DND-41 (cell line): ENCODE results near the gene SCYGR4.

Experiments used
- CTCF ChIP-seq: IDR thresholded peaks from 2 replicates; pipeline ENCODE4 v1.5.1; 2012; ENCODE audit warnings: borderline replicate concordance, low read length, moderate library complexity, mild to moderate bottlenecking; ENCODE audit not compliant: poor library complexity, severe bottlenecking; ENCODE audit errors: extremely low read depth
- EZH2 ChIP-seq: IDR thresholded peaks from 3 replicates; pipeline ENCODE4 v1.6.1; 2012; ENCODE audit warnings: borderline replicate concordance, low read depth, mild to moderate bottlenecking, moderate library complexity, low read length, inconsistent platforms; ENCODE audit not compliant: severe bottlenecking

GRCh38 chr2:227629435-227629834 lies 12.1 kb downstream of the SCYGR4 start:
- TF ChIP-seq CTCF, result no peak
- TF ChIP-seq EZH2, result no peak
